GM12878 (cell line): ENCODE measurements around the gene KCTD16. TPM values are rescaled to one million over a fixed set of nuclear protein-coding genes. Genes with fewer than 3 reads are reported as not detected.

Experiments
- RAD21 ChIP-seq: IDR thresholded peaks from 2 replicates; pipeline ENCODE4 v1.6.1; 2011; ENCODE audit warnings: mild to moderate bottlenecking, low read depth, low read length, moderate library complexity; ENCODE audit not compliant: insufficient read depth
- SMC3 ChIP-seq: IDR thresholded peaks from 2 replicates; pipeline ENCODE4 v1.6.1; 2011; ENCODE audit warnings: low read length, improper control_type of control experiment, borderline replicate concordance
- polyA plus RNA-seq, 11 experiments: library from polyadenylated mRNA; depleted of rRNA in 4 of 11; unstranded in 6 of 11; stranded (reverse) in 5 of 11; fragments of >200 nt; fragmentation: Nextera tagmentation in 4 of 11; fragmentation: Illumina TruSeq in 1 of 11; extraction: Ambion mirVana in 4 of 11; extraction: Trizol in 1 of 11; gene quantifications; 1 replicate in 1 of 11; 2 replicates in 10 of 11; pipeline versions ENCODE4 v1.2.1 to v1.2.3, GENCODE V29; 2011 to 2016; ENCODE audit warnings: inconsistent platforms in 2 of 11, missing spikeins in 2 of 11, low read depth in 1 of 11
- total RNA-seq, 4 experiments: library from RNA; depleted of rRNA in 3 of 4; stranded (reverse); fragments of >200 nt in 3 of 4; fragmentation: Illumina TruSeq in 1 of 4; extraction: Trizol in 1 of 4; gene quantifications; 2 replicates each; pipeline versions ENCODE4 v1.2.1 to v1.2.3, GENCODE V29; 2013 to 2021
- TF ChIP-seq, protein P1 (sequence below): fragments of 450-650 bp; formaldehyde crosslinking; IDR thresholded peaks from 2 replicates; pipeline ENCODE4 v1.5.0; 2022; ENCODE audit warnings: mild to moderate bottlenecking, missing genetic modification characterization
- TF ChIP-seq, protein P2 (sequence below): fragments of 450-650 bp; IDR thresholded peaks from 2 replicates; pipeline ENCODE4 v1.6.1; 2018; ENCODE audit warnings: mild to moderate bottlenecking, low read depth, moderate library complexity; ENCODE audit not compliant: partially characterized antibody

Gene KCTD16
- total and polyA plus RNA-seq, 10 of the 15 experiments (the other 5 are each of a cell fraction or from before 2014, with no cell fraction given), result 0.03 to 0.10 (median 0.06) TPM; not detected in 3

DNA sequence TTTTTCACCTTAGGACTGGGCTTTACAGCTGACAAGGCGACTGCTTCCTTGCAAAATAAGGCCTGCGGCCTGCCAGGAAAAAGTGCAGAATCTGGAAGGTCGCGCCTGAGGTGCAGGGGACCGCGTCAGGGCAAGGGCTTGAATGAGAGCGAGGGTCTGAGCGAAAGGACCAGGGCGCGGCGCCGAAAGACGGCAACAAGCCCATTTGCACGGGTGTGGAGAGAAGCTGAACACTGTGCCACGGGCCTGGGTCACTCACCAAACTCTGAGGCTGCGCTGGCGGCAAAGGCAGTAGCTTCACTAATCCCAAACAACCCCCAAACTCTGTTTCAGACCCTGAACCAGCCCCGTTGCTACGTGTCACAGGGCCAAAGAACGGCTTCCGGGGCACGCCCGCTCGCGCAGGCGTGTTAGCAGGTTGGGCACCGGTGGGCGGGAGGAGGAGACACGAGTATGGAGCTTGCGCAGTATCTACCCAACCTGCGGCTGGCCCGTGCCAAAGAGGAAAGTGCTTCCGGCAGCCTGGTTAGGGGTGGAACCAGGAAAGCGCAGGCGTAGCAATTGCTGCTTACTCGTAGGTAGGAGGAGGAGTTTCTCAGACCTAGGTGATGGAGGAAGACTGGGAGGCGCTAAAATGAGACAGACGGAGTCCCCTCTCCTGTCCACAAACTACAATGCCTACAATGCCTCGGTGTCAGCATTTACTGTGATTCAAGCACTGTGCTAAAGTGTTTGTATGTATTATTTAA, at the start of gene KCTD16, which contains the start of gene YIPF5 (continued):
- TF ChIP-seq, protein P1, sequence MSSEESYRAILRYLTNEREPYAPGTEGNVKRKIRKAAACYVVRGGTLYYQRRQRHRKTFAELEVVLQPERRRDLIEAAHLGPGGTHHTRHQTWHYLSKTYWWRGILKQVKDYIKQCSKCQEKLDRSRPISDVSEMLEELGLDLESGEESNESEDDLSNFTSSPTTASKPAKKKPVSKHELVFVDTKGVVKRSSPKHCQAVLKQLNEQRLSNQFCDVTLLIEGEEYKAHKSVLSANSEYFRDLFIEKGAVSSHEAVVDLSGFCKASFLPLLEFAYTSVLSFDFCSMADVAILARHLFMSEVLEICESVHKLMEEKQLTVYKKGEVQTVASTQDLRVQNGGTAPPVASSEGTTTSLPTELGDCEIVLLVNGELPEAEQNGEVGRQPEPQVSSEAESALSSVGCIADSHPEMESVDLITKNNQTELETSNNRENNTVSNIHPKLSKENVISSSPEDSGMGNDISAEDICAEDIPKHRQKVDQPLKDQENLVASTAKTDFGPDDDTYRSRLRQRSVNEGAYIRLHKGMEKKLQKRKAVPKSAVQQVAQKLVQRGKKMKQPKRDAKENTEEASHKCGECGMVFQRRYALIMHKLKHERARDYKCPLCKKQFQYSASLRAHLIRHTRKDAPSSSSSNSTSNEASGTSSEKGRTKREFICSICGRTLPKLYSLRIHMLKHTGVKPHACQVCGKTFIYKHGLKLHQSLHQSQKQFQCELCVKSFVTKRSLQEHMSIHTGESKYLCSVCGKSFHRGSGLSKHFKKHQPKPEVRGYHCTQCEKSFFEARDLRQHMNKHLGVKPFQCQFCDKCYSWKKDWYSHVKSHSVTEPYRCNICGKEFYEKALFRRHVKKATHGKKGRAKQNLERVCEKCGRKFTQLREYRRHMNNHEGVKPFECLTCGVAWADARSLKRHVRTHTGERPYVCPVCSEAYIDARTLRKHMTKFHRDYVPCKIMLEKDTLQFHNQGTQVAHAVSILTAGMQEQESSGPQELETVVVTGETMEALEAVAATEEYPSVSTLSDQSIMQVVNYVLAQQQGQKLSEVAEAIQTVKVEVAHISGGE (CRISPR knock-in tag), result no peak
- TF ChIP-seq, protein P2, sequence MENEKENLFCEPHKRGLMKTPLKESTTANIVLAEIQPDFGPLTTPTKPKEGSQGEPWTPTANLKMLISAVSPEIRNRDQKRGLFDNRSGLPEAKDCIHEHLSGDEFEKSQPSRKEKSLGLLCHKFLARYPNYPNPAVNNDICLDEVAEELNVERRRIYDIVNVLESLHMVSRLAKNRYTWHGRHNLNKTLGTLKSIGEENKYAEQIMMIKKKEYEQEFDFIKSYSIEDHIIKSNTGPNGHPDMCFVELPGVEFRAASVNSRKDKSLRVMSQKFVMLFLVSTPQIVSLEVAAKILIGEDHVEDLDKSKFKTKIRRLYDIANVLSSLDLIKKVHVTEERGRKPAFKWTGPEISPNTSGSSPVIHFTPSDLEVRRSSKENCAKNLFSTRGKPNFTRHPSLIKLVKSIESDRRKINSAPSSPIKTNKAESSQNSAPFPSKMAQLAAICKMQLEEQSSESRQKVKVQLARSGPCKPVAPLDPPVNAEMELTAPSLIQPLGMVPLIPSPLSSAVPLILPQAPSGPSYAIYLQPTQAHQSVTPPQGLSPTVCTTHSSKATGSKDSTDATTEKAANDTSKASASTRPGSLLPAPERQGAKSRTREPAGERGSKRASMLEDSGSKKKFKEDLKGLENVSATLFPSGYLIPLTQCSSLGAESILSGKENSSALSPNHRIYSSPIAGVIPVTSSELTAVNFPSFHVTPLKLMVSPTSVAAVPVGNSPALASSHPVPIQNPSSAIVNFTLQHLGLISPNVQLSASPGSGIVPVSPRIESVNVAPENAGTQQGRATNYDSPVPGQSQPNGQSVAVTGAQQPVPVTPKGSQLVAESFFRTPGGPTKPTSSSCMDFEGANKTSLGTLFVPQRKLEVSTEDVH, result no peak
- TF ChIP-seq SMC3, result no peak
- no peak for TF ChIP-seq RAD21
